ENCODE results near the gene SDHAF3.

DNA sequence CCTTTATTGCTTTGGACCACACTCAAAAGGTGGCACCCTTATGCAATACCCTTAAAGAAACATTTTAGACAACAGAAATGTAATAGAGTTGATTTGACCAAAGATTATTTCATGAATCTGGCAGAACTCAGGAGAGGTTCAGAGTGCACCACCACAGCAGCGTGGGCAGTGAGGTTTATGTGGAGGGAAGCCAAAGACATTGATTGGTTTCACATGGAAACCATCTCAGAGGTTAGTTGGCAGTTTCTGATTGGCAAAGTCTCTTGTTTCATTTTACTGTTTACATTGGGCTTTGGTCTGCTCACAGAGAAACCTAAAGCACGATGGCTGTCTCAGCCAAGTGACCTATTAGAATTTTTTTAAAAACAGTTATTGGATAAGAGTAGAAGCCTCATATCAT is 101.3 kb downstream of the SDHAF3 start:
- TF ChIP-seq, protein P1, sequence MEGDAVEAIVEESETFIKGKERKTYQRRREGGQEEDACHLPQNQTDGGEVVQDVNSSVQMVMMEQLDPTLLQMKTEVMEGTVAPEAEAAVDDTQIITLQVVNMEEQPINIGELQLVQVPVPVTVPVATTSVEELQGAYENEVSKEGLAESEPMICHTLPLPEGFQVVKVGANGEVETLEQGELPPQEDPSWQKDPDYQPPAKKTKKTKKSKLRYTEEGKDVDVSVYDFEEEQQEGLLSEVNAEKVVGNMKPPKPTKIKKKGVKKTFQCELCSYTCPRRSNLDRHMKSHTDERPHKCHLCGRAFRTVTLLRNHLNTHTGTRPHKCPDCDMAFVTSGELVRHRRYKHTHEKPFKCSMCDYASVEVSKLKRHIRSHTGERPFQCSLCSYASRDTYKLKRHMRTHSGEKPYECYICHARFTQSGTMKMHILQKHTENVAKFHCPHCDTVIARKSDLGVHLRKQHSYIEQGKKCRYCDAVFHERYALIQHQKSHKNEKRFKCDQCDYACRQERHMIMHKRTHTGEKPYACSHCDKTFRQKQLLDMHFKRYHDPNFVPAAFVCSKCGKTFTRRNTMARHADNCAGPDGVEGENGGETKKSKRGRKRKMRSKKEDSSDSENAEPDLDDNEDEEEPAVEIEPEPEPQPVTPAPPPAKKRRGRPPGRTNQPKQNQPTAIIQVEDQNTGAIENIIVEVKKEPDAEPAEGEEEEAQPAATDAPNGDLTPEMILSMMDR (IDR thresholded peaks at IDR 0.05) = no peak
- TF ChIP-seq EP300 (IDR thresholded peaks at IDR 0.05) = no peak

All from ovary (tissue), 3 donors.